ENCODE measurements around the gene HDAC9.

Gene HDAC9

GRCh38 chr7:18468795-18469194, 26.8 kb upstream of the HDAC9 start:
- no peak overlapping the region for H3K4me3 ChIP-seq (ENCODE audit: low read depth in 1 of 2, low read length in 1 of 2)
- no peaks in the 10 kb centered on the region for H3K9me3 ChIP-seq
- H3K4me1 ChIP-seq (ENCODE audit: control insufficient read depth in 1 of 2, insufficient read depth in 1 of 2, low read depth in 1 of 2, low read length in 1 of 2) = no peaks in the 10 kb centered on the region
- H3K27me3 ChIP-seq = no peaks in the 10 kb centered on the region
- TF ChIP-seq CTCF (IDR thresholded peaks at IDR 0.05) = no peak
- H3K36me3 ChIP-seq = no peaks in the 10 kb centered on the region
- no peak overlapping the region for H3K27ac ChIP-seq

GRCh38 chr7:18469316-18469715, 26.2 kb upstream of the HDAC9 start:
- Histone ChIP-seq H3K36me3 (no peaks in the 10 kb centered on the region), H3K27me3 (no peaks in the 10 kb centered on the region), H3K4me3 (ENCODE audit: low read depth in 1 of 2, low read length in 1 of 2) (no peak overlapping the region), H3K4me1 (ENCODE audit: control insufficient read depth in 1 of 2, insufficient read depth in 1 of 2, low read depth in 1 of 2, low read length in 1 of 2) (no peaks in the 10 kb centered on the region), H3K27ac (no peak overlapping the region), H3K9me3 (no peaks in the 10 kb centered on the region)
- no peak for TF ChIP-seq CTCF (IDR thresholded peaks at IDR 0.05)

- no peak for TF ChIP-seq CTCF (IDR thresholded peaks at IDR 0.05)
- Histone ChIP-seq H3K9me3 (no peaks in the 10 kb centered on the region), H3K4me3 (ENCODE audit: low read depth in 1 of 2, low read length in 1 of 2) (no peak overlapping the region), H3K36me3 (no peaks in the 10 kb centered on the region), H3K4me1 (ENCODE audit: control insufficient read depth in 1 of 2, insufficient read depth in 1 of 2, low read depth in 1 of 2, low read length in 1 of 2) (no peaks in the 10 kb centered on the region), H3K27me3 (no peaks in the 10 kb centered on the region), H3K27ac (no peak overlapping the region)
Measured at GRCh38 chr7:18471476-18472160, 23.9 kb upstream of the HDAC9 start.

- Histone ChIP-seq H3K36me3 (no peaks in the 10 kb centered on the region), H3K27ac (no peak overlapping the region), H3K27me3 (no peaks in the 10 kb centered on the region), H3K9me3 (no peaks in the 10 kb centered on the region), H3K4me1 (ENCODE audit: control insufficient read depth in 1 of 2, insufficient read depth in 1 of 2, low read depth in 1 of 2, low read length in 1 of 2) (no peaks in the 10 kb centered on the region), H3K4me3 (ENCODE audit: low read depth in 1 of 2, low read length in 1 of 2) (no peak overlapping the region)
- TF ChIP-seq CTCF (IDR thresholded peaks at IDR 0.05) = no peak
Measured at GRCh38 chr7:18472161-18472483, 23.4 kb upstream of the HDAC9 start.

GRCh38 chr7:18473119-18473518, 22.4 kb upstream of the HDAC9 start:
- H3K4me1 ChIP-seq (ENCODE audit: control insufficient read depth in 1 of 2, insufficient read depth in 1 of 2, low read depth in 1 of 2, low read length in 1 of 2) = no peaks in the 10 kb centered on the region
- no peaks in the 10 kb centered on the region for H3K36me3 ChIP-seq
- H3K4me3 ChIP-seq (ENCODE audit: low read depth in 1 of 2, low read length in 1 of 2) = no peak overlapping the region
- no peaks in the 10 kb centered on the region for H3K27me3 ChIP-seq
- no peak for TF ChIP-seq CTCF (IDR thresholded peaks at IDR 0.05)
- H3K9me3 ChIP-seq = no peaks in the 10 kb centered on the region
- no peak overlapping the region for H3K27ac ChIP-seq

- H3K27ac ChIP-seq = no peak overlapping the region
- no peak overlapping the region for H3K4me3 ChIP-seq (ENCODE audit: low read depth in 1 of 2, low read length in 1 of 2)
- H3K4me1 ChIP-seq (ENCODE audit: control insufficient read depth in 1 of 2, insufficient read depth in 1 of 2, low read depth in 1 of 2, low read length in 1 of 2) = no peaks in the 10 kb centered on the region
- H3K27me3 ChIP-seq = no peaks in the 10 kb centered on the region
- H3K9me3 ChIP-seq = no peaks in the 10 kb centered on the region
- no peak for TF ChIP-seq CTCF (IDR thresholded peaks at IDR 0.05)
- H3K36me3 ChIP-seq = no peaks in the 10 kb centered on the region
Measured at GRCh38 chr7:18474944-18475343, 20.6 kb upstream of the HDAC9 start.
